Left kidney (tissue), 2 donors: ENCODE data around the gene BRINP3. TPM values are rescaled to one million over a fixed set of nuclear protein-coding genes. Genes with fewer than 3 reads are reported as not detected.

Source experiments
- DNase-seq: peaks from one replicate; pipeline ENCODE4 v3.0.0-alpha.2; 2013
- polyA plus RNA-seq: library from polyadenylated mRNA; unstranded; fragments of 120-200 nt; gene quantifications from one replicate; pipeline ENCODE4 v1.2.1, GENCODE V29; 2013; ENCODE audit not compliant: insufficient read length

Gene BRINP3
- polyA plus RNA-seq, 1 donor, result 7.6 TPM

- DNase-seq, result no peak
Observed at GRCh38 chr1:190322274-190322673, 155.4 kb downstream of the BRINP3 start.

GRCh38 chr1:190320952-190321351 lies 156.7 kb downstream of the BRINP3 start:
- DNase-seq, result no peak

GRCh38 chr1:190312763-190313162 lies 164.9 kb downstream of the BRINP3 start:
- DNase-seq, result no peak

GRCh38 chr1:190303501-190303900 lies 174.2 kb downstream of the BRINP3 start:
- no peak for DNase-seq

- no peak for DNase-seq
Observed at GRCh38 chr1:190296453-190296852, 181.2 kb downstream of the BRINP3 start.

GRCh38 chr1:190289897-190290296 lies 187.8 kb downstream of the BRINP3 start:
- DNase-seq, result no peak

- no peak for DNase-seq
Observed at GRCh38 chr1:190286111-190286510, 191.6 kb downstream of the BRINP3 start.

- DNase-seq, result no peak
Observed at GRCh38 chr1:190277107-190277506, 200.6 kb downstream of the BRINP3 start.

- DNase-seq, result no peak
Observed at GRCh38 chr1:190274721-190275120, 202.9 kb downstream of the BRINP3 start.

- no peak for DNase-seq
Observed at GRCh38 chr1:190273161-190273560, 204.5 kb downstream of the BRINP3 start.

GRCh38 chr1:190262538-190262937 lies 215.1 kb downstream of the BRINP3 start:
- no peak for DNase-seq

- no peak for DNase-seq
Observed at GRCh38 chr1:190259424-190259823, 218.2 kb downstream of the BRINP3 start.

GRCh38 chr1:190258003-190258402 lies 219.7 kb downstream of the BRINP3 start:
- DNase-seq, result no peak

- DNase-seq, result no peak
Observed at GRCh38 chr1:190252046-190252445, 225.6 kb downstream of the BRINP3 start.

GRCh38 chr1:190250368-190250767 lies 227.3 kb downstream of the BRINP3 start:
- DNase-seq, result no peak

- no peak for DNase-seq
Observed at GRCh38 chr1:190244406-190244805, 233.3 kb downstream of the BRINP3 start.

- DNase-seq, result no peak
Observed at GRCh38 chr1:190243056-190243455, 234.6 kb downstream of the BRINP3 start.

GRCh38 chr1:190226006-190226405 lies 251.7 kb downstream of the BRINP3 start:
- DNase-seq, result peak; percentile 0

- DNase-seq, result no peak
Observed at GRCh38 chr1:190212450-190212849, 265.2 kb downstream of the BRINP3 start.

GRCh38 chr1:190207733-190208132 lies 269.9 kb downstream of the BRINP3 start:
- DNase-seq, result no peak

- no peak for DNase-seq
Observed at GRCh38 chr1:190205713-190206112, 272.0 kb downstream of the BRINP3 start.

GRCh38 chr1:190196020-190196419 lies 281.6 kb downstream of the BRINP3 start:
- no peak for DNase-seq

GRCh38 chr1:190193508-190194115 lies 284.1 kb downstream of the BRINP3 start:
- peak; percentile 1 for DNase-seq

- DNase-seq, result no peak
Observed at GRCh38 chr1:190192627-190193026, 285.0 kb downstream of the BRINP3 start.

- DNase-seq, result no peak
Observed at GRCh38 chr1:190183588-190183987, 294.1 kb downstream of the BRINP3 start.
